ENCODE measurements around the gene CYSTM1.

The CYSTM1 gene

GRCh38 chr5:140236891-140237598, 62.1 kb downstream of the CYSTM1 start:
- no peak for DNase-seq (ENCODE audit: low read depth)

- no peak for DNase-seq (ENCODE audit: low read depth)
Observed at GRCh38 chr5:140238756-140239155, 63.8 kb downstream of the CYSTM1 start.

GRCh38 chr5:140239461-140239860, 64.5 kb downstream of the CYSTM1 start:
- DNase-seq (ENCODE audit: low read depth): no peak

GRCh38 chr5:140239939-140240700, 65.1 kb downstream of the CYSTM1 start:
- DNase-seq (ENCODE audit: low read depth): peak; percentile 40

- DNase-seq (ENCODE audit: low read depth): no peak
Observed at GRCh38 chr5:140240987-140241706, 66.2 kb downstream of the CYSTM1 start.

- no peak for DNase-seq (ENCODE audit: low read depth)
Observed at GRCh38 chr5:140242099-140242498, 67.1 kb downstream of the CYSTM1 start.

- no peak for DNase-seq (ENCODE audit: low read depth)
Observed at GRCh38 chr5:140242890-140243585, 68.0 kb downstream of the CYSTM1 start.

GRCh38 chr5:140243706-140244250, 68.8 kb downstream of the CYSTM1 start:
- no peak for DNase-seq (ENCODE audit: low read depth)

- peak; percentile 56 for DNase-seq (ENCODE audit: low read depth)
Observed at GRCh38 chr5:140244525-140245025, 69.6 kb downstream of the CYSTM1 start.

- DNase-seq (ENCODE audit: low read depth): no peak
Observed at GRCh38 chr5:140245341-140245740, 70.4 kb downstream of the CYSTM1 start.

- DNase-seq (ENCODE audit: low read depth): no peak
Observed at GRCh38 chr5:140245926-140246325, 70.9 kb downstream of the CYSTM1 start.

GRCh38 chr5:140246378-140247122, 71.6 kb downstream of the CYSTM1 start:
- no peak for DNase-seq (ENCODE audit: low read depth)

- no peak for DNase-seq (ENCODE audit: low read depth)
Observed at GRCh38 chr5:140248414-140248813, 73.4 kb downstream of the CYSTM1 start.

GRCh38 chr5:140249536-140249935, 74.5 kb downstream of the CYSTM1 start:
- no peak for DNase-seq (ENCODE audit: low read depth)

GRCh38 chr5:140250386-140250785, 75.4 kb downstream of the CYSTM1 start:
- DNase-seq (ENCODE audit: low read depth): no peak

- DNase-seq (ENCODE audit: low read depth): peak; percentile 23
Observed at GRCh38 chr5:140251527-140251973, 76.6 kb downstream of the CYSTM1 start.

- no peak for DNase-seq (ENCODE audit: low read depth)
Observed at GRCh38 chr5:140252470-140253126, 77.6 kb downstream of the CYSTM1 start.

- no peak for DNase-seq (ENCODE audit: low read depth)
Observed at GRCh38 chr5:140253985-140254384, 79.0 kb downstream of the CYSTM1 start.

- no peak for DNase-seq (ENCODE audit: low read depth)
Observed at GRCh38 chr5:140255460-140256157, 80.6 kb downstream of the CYSTM1 start.

- no peak for DNase-seq (ENCODE audit: low read depth)
Observed at GRCh38 chr5:140256726-140257125, 81.7 kb downstream of the CYSTM1 start.

Data from stimulated activated CD8-positive, alpha-beta memory T cell treated with anti-CD3 and anti-CD28 coated beads, Interleukin-7, amount 100 ng/mL, for 24 hours (primary cell).